GM20431 (cell line): ENCODE data around the gene ACBD6.

Experiments
- in situ Hi-C: fragments of 300-500 bp; cut with MseI, MboI; formaldehyde crosslinking; loops from one replicate; pipeline ENCODE4 v1.15.0; 2020; ENCODE audit warnings: low sequenced_read_pairs; ENCODE audit not compliant: unreplicated experiment

ACBD6 gene

DNA sequence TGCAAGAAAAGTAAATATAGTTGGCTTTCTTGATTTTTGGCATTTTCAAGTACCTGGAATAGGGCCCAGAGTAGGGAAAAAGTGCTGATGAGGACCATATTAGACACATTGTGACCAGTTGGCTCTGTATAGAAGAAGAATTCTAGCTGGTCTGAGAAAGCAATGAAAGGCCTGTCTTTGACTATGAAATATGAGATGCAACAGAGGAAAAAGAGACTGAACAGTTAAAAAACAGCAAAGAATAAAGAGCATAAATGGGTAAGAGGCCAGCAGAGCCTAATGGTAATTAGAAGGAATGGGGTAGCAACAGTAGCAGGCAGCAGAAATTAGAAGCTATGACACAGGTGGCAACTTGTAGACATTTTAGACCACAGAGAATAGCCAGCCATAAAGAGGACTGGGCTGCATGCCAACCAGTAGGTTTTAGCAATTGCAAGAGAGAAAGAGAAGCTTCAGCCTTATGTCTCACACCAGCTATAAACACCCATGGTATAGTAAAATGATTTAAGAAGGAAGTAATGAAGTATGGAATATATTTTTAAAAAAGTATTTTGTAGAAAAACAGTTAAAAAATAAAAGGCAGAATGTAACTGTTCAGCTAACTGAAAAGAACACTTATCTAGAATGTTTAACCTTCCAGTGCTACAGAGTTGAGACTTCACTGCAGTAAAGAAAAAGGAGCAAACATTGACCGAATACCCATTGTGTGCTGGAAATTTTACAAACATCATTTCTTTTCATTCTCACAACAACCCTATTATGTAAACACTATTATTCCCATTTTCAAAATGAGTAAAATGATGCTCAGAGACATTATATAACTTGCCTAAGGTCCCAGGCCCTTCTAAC, 158.2 kb downstream of the ACBD6 start:
- in situ Hi-C loops = no loop called here

- in situ Hi-C loops = no loop called here
These were observed 175.3 kb downstream of the ACBD6 start for GRCh38 chr1:180327089-180327488.

GRCh38 chr1:180312926-180313325, 189.5 kb downstream of the ACBD6 start:
- in situ Hi-C loops = no loop called here

DNA sequence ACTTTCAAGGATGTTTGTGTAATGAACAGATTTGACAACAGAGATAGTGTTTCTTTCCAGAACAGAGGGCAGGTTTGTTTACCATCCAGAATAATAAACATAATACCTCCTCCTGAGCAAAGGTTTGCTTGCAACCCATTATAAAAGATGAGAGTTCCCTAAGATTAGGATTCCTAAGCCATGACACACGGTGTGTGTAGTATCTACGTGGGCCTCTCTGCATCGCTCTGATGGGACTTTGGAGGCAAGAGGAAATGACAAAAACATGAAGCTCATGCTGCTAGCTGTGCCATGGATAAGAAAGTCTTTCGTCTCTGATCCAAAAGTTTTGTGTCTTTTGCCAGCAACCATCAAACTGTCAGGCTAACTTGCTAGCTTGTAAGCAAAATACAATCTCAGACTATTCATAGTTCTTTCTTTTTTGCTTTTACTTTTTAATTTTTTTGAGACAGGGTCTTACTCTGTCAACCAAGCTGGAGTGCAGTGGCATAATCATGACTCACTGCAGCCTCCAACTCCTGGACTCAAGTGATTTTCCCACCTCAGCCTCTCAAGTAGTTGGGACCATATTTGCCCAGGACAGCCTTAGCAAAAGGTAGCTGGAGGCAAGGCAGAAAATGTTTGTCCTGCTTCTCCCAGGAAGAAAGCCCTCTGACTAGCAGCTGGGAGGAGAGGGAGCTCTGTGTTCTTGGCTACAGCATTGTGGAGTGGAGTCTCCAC, 191.2 kb downstream of the ACBD6 start:
- in situ Hi-C loops = no loop called here

- in situ Hi-C loops = no loop called here
These were observed 192.3 kb downstream of the ACBD6 start for GRCh38 chr1:180310095-180310494.

DNA sequence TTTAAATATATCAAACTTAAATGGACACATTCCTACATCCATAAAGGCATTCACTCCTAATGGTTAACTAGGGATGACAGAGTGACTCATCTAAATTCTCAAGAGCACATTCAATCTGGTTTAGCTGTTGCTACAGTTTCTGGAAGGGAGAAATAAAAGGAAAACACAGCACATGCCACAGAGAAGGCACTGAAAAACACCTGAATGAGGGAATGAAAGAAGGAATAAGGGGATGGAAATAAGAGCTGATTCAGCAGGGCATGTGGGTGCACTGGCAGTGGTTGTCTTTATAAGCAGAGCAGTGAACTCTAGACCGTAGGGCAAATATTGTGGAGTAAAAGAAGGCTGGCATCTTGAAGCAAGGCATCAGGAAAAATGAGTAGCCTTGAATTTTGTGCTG, 193.0 kb downstream of the ACBD6 start:
- in situ Hi-C loops = no loop called here

DNA sequence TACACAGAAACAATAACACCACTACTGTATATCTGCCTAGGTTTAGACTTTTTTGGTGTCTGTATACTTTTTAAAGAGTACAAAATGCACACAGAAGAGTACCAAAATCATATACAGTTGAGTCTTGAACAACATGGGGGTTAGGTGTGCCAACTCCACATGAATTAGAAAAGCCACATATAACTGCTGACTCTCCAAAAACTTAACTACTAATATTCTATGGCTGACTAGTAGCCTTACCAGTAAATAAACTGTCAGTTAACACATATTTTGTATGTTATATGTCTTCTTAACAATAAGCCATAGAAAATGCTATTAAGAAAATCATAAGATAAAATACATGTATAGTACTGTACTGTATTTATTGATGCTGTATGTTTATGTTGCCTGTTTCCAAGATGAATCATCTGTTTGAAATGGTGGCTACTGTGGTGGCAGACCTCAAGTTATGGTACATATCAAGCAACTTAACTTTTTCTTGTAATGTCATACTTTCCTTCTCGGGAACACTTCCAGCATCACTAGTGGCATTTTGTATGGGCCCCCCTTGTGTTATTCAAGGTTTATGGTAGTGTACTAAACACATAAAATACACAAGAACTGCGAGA, 201.1 kb downstream of the ACBD6 start:
- in situ Hi-C loops = no loop called here

DNA sequence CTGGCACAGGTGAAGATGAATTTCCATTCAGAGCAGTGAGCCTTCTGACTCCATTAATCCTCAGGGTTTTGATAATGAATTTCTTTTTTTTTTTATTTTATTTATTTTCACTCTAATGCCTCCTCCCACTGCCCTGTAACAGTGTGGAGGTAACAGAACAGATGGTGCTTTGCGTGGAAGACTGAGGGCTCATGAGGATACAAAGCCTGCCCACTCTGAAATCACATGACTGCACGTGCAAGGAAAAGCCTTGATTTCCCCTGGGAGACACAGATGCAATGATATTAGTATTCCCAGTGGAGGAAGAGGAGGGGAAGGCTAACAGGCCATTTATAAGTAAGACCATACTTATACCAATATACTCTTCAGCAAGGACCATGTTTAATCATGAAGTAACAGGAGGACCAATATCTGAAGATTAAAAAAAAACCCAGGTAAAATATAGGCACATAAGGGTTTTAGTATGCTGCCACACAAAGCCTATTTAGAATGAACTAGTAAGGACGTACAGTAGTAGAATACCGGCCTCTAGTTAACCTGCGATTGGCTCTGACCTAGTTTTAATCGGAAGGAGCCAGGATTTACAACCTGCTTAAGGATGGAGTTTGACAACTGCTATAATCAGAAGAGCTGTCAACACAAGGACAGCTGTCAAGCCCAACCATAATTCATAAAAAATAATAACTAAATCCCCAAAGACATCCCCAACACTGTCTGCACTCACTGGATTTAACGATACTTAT, 202.7 kb downstream of the ACBD6 start:
- in situ Hi-C loops = no loop called here

DNA sequence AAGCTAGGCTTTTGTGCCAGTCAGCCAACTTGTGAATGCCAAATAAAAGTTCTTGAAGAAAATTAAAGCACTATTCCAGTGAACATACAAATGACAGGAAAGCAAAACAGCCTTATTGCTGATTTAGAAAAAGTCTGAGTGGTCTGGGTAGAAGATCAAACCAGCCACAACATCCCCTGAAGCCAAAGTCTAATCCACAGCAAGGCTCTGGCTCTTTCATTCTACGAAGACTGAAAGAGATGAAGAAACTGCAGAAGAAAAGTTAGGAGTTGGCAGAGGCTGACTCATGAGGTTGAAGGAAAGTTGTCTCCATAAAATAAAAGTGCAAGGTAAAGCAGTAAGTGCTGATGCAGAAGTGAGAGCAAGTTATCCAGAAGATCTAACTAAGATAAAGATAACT, 206.4 kb downstream of the ACBD6 start:
- in situ Hi-C loops = no loop called here

DNA sequence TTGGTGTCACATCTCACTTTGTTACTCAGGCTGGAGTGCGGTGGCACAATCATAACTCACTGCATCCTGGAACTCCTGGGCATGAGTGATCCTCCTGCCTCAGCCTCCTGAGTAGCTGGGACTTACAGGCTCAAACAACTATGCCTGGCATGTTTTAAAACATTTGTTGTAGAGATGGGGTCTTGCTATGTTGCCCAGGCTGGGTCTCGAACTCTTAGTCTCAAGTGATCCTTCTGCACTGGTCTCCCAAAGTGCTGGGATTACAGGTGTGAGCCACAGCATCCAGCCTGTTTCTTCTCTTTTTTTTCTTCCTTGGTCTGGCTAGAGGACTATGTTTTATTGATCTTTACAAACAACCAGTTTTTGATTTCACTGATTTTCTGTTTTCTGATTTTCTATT, 207.7 kb downstream of the ACBD6 start:
- in situ Hi-C loops = no loop called here

DNA sequence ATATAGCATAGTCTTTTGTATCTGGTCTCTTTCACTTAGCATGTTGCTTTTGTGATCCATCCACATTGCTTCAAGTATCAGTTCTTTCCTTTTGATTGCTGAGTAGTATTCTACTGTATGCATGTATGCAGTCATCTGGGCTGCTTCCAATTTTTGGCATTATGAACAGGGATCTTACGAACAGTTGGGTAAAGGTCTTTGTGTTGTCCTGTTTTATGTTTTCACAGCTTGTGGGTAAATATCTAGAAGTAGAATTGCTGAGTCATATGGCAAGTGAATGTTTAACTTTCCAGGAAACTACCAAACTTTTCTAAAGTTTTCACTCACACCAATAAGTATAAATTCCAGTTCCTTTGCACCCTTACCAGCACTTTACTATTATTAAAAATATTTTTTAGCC, 211.4 kb downstream of the ACBD6 start:
- in situ Hi-C loops = no loop called here

DNA sequence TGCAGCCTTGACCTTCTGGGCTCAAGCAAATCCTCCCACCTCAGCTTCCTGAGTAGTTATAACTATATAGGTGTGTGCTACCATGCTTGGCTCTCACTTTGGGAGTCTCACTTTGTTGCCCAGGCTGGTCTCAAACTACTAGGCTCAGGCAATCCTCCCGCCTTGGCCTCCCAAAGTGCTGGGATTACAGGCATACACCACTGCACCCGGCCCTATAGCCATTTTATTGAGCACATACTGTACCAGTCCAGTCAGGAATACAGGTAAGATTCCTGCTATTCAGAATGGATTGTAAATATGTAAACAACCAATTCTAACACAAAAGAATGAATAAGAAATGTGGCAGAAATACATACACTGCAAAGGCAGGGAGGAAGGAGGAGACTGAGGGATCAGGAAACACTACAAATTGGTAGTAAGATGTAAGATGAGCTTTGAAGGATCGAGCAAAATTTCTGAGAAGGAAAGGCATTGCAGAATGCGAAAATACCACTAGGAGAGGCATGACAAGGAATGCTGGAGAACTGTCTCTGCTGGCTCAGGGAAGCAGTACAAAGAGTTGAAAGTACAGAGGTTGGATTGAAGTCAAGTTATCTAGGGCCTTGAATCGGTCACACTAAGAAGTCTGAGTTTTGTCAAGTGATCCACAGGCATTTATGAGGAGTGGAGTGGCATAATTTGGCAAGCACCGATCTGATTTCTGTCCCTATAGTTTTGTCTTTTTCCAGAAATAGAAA, 211.9 kb downstream of the ACBD6 start:
- in situ Hi-C loops = no loop called here

- in situ Hi-C loops = no loop called here
These were observed 213.4 kb downstream of the ACBD6 start for GRCh38 chr1:180288940-180289339.

- in situ Hi-C loops = no loop called here
These were observed 214.2 kb downstream of the ACBD6 start for GRCh38 chr1:180287988-180288705.

- in situ Hi-C loops = no loop called here
These were observed 216.0 kb downstream of the ACBD6 start for GRCh38 chr1:180286417-180286816.

DNA sequence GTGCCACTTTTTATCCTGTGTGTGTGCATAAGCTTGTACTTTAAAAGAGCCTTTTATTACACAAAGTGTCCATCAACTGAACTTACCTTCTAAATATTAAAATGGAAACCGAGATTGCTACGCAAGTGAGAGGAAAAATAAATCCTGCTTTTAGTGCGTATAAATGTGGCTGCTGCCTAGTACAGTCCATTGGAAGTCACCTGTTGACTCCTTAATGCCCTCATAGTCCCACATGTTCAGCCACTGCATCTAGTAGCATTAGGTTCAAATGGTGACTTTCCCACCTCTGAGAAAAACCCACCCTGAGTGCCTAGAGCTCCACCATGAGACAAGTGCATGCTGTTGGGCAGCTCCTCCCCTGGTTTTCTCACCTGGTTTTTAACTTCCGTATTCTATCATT, 219.3 kb downstream of the ACBD6 start:
- in situ Hi-C loops = no loop called here

GRCh38 chr1:180282401-180283044, 219.9 kb downstream of the ACBD6 start:
- in situ Hi-C loops = no loop called here

- in situ Hi-C loops = no loop called here
These were observed 220.9 kb downstream of the ACBD6 start for GRCh38 chr1:180281490-180281889.

DNA sequence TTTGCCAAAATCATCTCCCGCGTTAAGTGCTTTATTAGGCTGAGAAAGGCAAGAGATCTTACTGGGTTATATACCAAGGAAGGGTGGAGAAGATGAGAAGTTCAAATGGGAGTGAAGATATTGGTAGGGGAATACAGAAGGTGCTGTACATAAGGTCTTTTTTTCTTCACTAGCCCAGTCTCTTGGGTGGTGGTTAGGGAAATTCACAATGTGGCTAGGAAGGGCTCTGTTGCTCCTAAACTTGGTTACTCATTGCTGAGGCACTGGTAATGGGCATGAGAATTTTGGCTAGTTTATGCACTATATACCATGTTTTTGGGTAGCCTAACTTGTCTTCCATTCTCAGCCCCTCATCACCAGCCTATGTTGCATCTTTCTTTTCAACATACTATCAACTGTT, 221.8 kb downstream of the ACBD6 start:
- in situ Hi-C loops = no loop called here
